H1 (cell line): ENCODE measurements around the gene TRIM9. TPM values are rescaled to one million over a fixed set of nuclear protein-coding genes. Genes with fewer than 3 reads are reported as not detected.

Experiments used
- CTCF ChIA-PET: fragments of 300-600 bp; sonication (Branson Sonifier 250); formaldehyde crosslinking; loops from one replicate; lab custom pipeline; 2021; ENCODE audit not compliant: partially characterized antibody; lab: Charles Lee
- POLR2A ChIA-PET: fragments of 300-600 bp; sonication (Branson Sonifier 250); formaldehyde crosslinking; loops from one replicate; lab custom pipeline; 2021; ENCODE audit warnings: inconsistent platforms; ENCODE audit not compliant: partially characterized antibody; lab: Charles Lee
- DNase-seq, 2 experiments: peaks; one replicate each; pipeline versions ENCODE4 v3.0.0 to v3.0.0-alpha.2; 2010 to 2022; ENCODE audit warnings: low spot score in 2 of 2, low read depth in 1 of 2, mixed read lengths in 1 of 2
- FAIRE-seq: peaks from 2 replicates; lab custom pipeline; 2011; peaks lifted over from hg19 to GRCh38; lab: Jason Lieb, UNC
- H2AFZ ChIP-seq: 2 replicates; pipeline ENCODE4 v1.8.1; 2012; ENCODE audit warnings: low read length, inconsistent platforms
- H2AK5ac ChIP-seq: 2 replicates; pipeline ENCODE4 v1.6.1; 2013; ENCODE audit warnings: low read depth, low read length
- H2BK120ac ChIP-seq: replicated peaks from 2 replicates; pipeline ENCODE3; 2013; ENCODE audit warnings: low read depth, low read length, inconsistent platforms
- H2BK12ac ChIP-seq: 2 replicates; pipeline ENCODE4 v1.6.1; 2013; ENCODE audit warnings: low read depth, low read length
- H2BK15ac ChIP-seq: 2 replicates; pipeline ENCODE4 v1.6.1; 2013; ENCODE audit warnings: low read length
- H2BK20ac ChIP-seq: 2 replicates; pipeline ENCODE4 v1.6.1; 2013; ENCODE audit warnings: low read length
- H2BK5ac ChIP-seq: 2 replicates; pipeline ENCODE4 v1.6.1; 2013; ENCODE audit warnings: low read depth, low read length
- H3K14ac ChIP-seq: 2 replicates; pipeline ENCODE4 v1.6.1; 2013; ENCODE audit warnings: inconsistent platforms; ENCODE audit not compliant: insufficient read length
- H3K18ac ChIP-seq: 2 replicates; pipeline ENCODE4 v1.6.1; 2013; ENCODE audit warnings: low read length; ENCODE audit errors: extremely low read depth
- H3K23ac ChIP-seq: 2 replicates; pipeline ENCODE4 v1.6.1; 2013; ENCODE audit warnings: inconsistent platforms; ENCODE audit not compliant: insufficient read length
- H3K23me2 ChIP-seq: 2 replicates; pipeline ENCODE4 v1.6.1; 2013; ENCODE audit warnings: low read depth, low read length
- H3K27ac ChIP-seq: 2 replicates; pipeline ENCODE4 v1.6.1; 2011; ENCODE audit warnings: low read depth, low read length, inconsistent platforms
- H3K27me3 ChIP-seq, 4 experiments: replicated peaks in 1 of 4; 1 replicate in 1 of 4; 2 replicates in 3 of 4; pipeline versions ENCODE4 v1.6.1 to v1.8.1; 2011 to 2013; ENCODE audit warnings: low read length in 3 of 4, mild to moderate bottlenecking in 3 of 4, inconsistent platforms in 2 of 4, mixed read lengths in 2 of 4, moderate library complexity in 1 of 4; ENCODE audit not compliant: control insufficient read depth in 3 of 4, insufficient read depth in 3 of 4; ENCODE audit errors: extremely low read depth in 1 of 4
- H3K36me3 ChIP-seq, 4 experiments: 2 replicates each; pipeline versions ENCODE4 v1.6.1 to v1.8.1; 2011 to 2013; ENCODE audit warnings: mild to moderate bottlenecking in 4 of 4, low read length in 3 of 4, moderate library complexity in 2 of 4, control low read depth in 1 of 4, inconsistent platforms in 1 of 4; ENCODE audit not compliant: insufficient read depth in 4 of 4, control insufficient read depth in 2 of 4
- H3K4ac ChIP-seq: replicated peaks from 2 replicates; pipeline ENCODE3; 2013; ENCODE audit warnings: low read length, low read depth, mixed read lengths, inconsistent platforms; ENCODE audit not compliant: insufficient read length
- H3K4me1 ChIP-seq, 4 experiments: replicated peaks in 1 of 4; 1 replicate in 1 of 4; 2 replicates in 3 of 4; pipeline versions ENCODE4 v1.6.1 to v1.8.1; 2011 to 2013; ENCODE audit warnings: low read length in 3 of 4, inconsistent platforms in 2 of 4, mixed read lengths in 1 of 4; ENCODE audit not compliant: insufficient read depth in 4 of 4, control insufficient read depth in 3 of 4
- H3K4me2 ChIP-seq, 2 experiments: 2 replicates each; pipeline versions ENCODE4 v1.6.1 to v1.8.1; 2011 to 2013; ENCODE audit warnings: low read depth in 2 of 2, low read length in 2 of 2, control low read depth in 1 of 2, inconsistent platforms in 1 of 2, mild to moderate bottlenecking in 1 of 2; ENCODE audit not compliant: insufficient read depth in 1 of 2
- H3K4me3 ChIP-seq, 4 experiments: fragments of 200-600, 300-600 bp in 1 of 4; sonication (generic), shearing (Covaris generic), sonication (Bioruptor Twin) in 1 of 4; 2 replicates each; pipeline versions ENCODE4 v1.5.1 to v1.8.1; 2011 to 2016; ENCODE audit warnings: low read length in 4 of 4, low read depth in 3 of 4, control low read depth in 2 of 4, inconsistent platforms in 2 of 4, mild to moderate bottlenecking in 2 of 4, mixed read lengths in 1 of 4, moderate library complexity in 1 of 4; ENCODE audit not compliant: insufficient read depth in 2 of 4; ENCODE audit errors: extremely low read depth in 1 of 4
- H3K56ac ChIP-seq: replicated peaks from 2 replicates; pipeline ENCODE3; 2013; ENCODE audit warnings: low read depth, mild to moderate bottlenecking, mixed read lengths, low read length, inconsistent platforms; ENCODE audit not compliant: insufficient read length
- H3K79me1 ChIP-seq: 2 replicates; pipeline ENCODE4 v1.6.1; 2013; ENCODE audit warnings: low read depth, low read length, control low read depth
- H3K79me2 ChIP-seq, 2 experiments: 2 replicates each; pipeline versions ENCODE4 v1.6.1 to v1.8.1; 2012 to 2013; ENCODE audit warnings: low read length in 2 of 2, mild to moderate bottlenecking in 2 of 2, inconsistent platforms in 1 of 2; ENCODE audit not compliant: insufficient read depth in 2 of 2, control insufficient read depth in 1 of 2
- H3K9ac ChIP-seq, 4 experiments: replicated peaks in 1 of 4; 1 replicate in 1 of 4; 2 replicates in 3 of 4; pipeline versions ENCODE4 v1.6.1 to v1.8.1; 2011 to 2013; ENCODE audit warnings: low read depth in 3 of 4, low read length in 3 of 4, control low read depth in 2 of 4, mild to moderate bottlenecking in 2 of 4, moderate library complexity in 2 of 4, inconsistent platforms in 1 of 4; ENCODE audit errors: extremely low read depth in 1 of 4
- H3K9me3 ChIP-seq, 2 experiments: 2 replicates each; pipeline versions ENCODE4 v1.6.1 to v1.8.1; 2012 to 2013; ENCODE audit warnings: mild to moderate bottlenecking in 2 of 2, moderate library complexity in 2 of 2, control low read depth in 1 of 2, inconsistent platforms in 1 of 2, low read depth in 1 of 2, low read length in 1 of 2, mixed read lengths in 1 of 2; ENCODE audit not compliant: insufficient read depth in 2 of 2
- H4K20me1 ChIP-seq, 2 experiments: replicated peaks in 1 of 2; 2 replicates each; pipeline versions ENCODE3 to v1.8.1; 2011 to 2013; ENCODE audit warnings: inconsistent platforms in 2 of 2, low read length in 2 of 2, mild to moderate bottlenecking in 1 of 2; ENCODE audit not compliant: insufficient read depth in 2 of 2, control insufficient read depth in 1 of 2
- H4K5ac ChIP-seq: 2 replicates; pipeline ENCODE4 v1.6.1; 2013; ENCODE audit warnings: low read length, low read depth, mixed read lengths, inconsistent platforms; ENCODE audit not compliant: insufficient read length
- H4K8ac ChIP-seq: 2 replicates; pipeline ENCODE4 v1.8.0; 2013; ENCODE audit warnings: mild to moderate bottlenecking, moderate library complexity, low read length, inconsistent platforms; ENCODE audit not compliant: insufficient read depth; ENCODE audit errors: extremely low read depth
- H4K91ac ChIP-seq: replicated peaks from 2 replicates; pipeline ENCODE3; 2013; ENCODE audit warnings: low read length, mixed read lengths, inconsistent platforms; ENCODE audit not compliant: insufficient read length
- ATF2 ChIP-seq: IDR thresholded peaks from 2 replicates; pipeline ENCODE4 v1.6.1; 2012; ENCODE audit warnings: low read length, inconsistent platforms
- CEBPB ChIP-seq: IDR thresholded peaks from 2 replicates; pipeline ENCODE4 v1.6.1; 2012; ENCODE audit warnings: low read depth, low read length
- KDM5A ChIP-seq: fragments of 200-600 bp; IDR thresholded peaks from 2 replicates; pipeline ENCODE4 v1.7.1; 2012; ENCODE audit warnings: mild to moderate bottlenecking, low read length, inconsistent platforms, mixed read lengths
- SAP30 ChIP-seq: fragments of 300-600 bp; sonication (generic); IDR thresholded peaks from 2 replicates; pipeline ENCODE4 v1.7.1; 2012; ENCODE audit warnings: low read length, moderate library complexity, mild to moderate bottlenecking, inconsistent platforms; ENCODE audit not compliant: insufficient read depth, insufficient replicate concordance
- TAF1 ChIP-seq: IDR thresholded peaks from 2 replicates; pipeline ENCODE4 v1.6.1; 2011; ENCODE audit warnings: mild to moderate bottlenecking, low read depth, low read length
- TAF7 ChIP-seq: optimal IDR thresholded peaks from 2 replicates; pipeline ENCODE3; 2011; ENCODE audit warnings: low read depth, mild to moderate bottlenecking, inconsistent platforms, low read length, moderate library complexity, borderline replicate concordance
- WGBS, 2 experiments: shearing (Covaris generic) in 1 of 2; methylation state at CpG; one replicate each; pipeline versions ENCODE4 v1.1.6 to v1.1.7; 2013 to 2015; ENCODE audit warnings: low lambda C conversion rate in 2 of 2, mixed read lengths in 2 of 2, inconsistent platforms in 1 of 2, low coverage in 1 of 2, missing lambda C conversion rate in 1 of 2; ENCODE audit not compliant: insufficient replicate concordance in 2 of 2, insufficient coverage in 1 of 2, insufficient read length in 1 of 2; ENCODE audit errors: extremely low coverage in 1 of 2, missing lambda C conversion rate in 1 of 2; 5-methylcytosine and 5-hydroxymethylcytosine counted together
- polyA plus RNA-seq, 7 experiments: library from polyadenylated mRNA; depleted of rRNA in 3 of 7; stranded (reverse) in 5 of 7; unstranded in 2 of 7; fragments of >200 nt in 5 of 7; fragments of 200-250 nt in 2 of 7; gene quantifications; 1 replicate in 5 of 7; 2 replicates in 1 of 7; 4 replicates in 1 of 7; pipeline versions ENCODE4 v1.2.1 to v1.2.3, GENCODE V29; 2011 to 2013; ENCODE audit warnings: missing spikeins in 2 of 7, mixed read lengths in 2 of 7
- total RNA-seq: library from RNA; stranded (reverse); fragmentation: NEBNext Ultra II Directional; extraction: Animal tissue kit (Norgen Biotek cat#: 25700); gene quantifications from 2 replicates; pipeline ENCODE4 v1.2.1, GENCODE V29; 2021
- TF ChIP-seq, protein P1 (sequence below): IDR thresholded peaks from 2 replicates; pipeline ENCODE4 v1.6.1; 2011; ENCODE audit warnings: low read depth, mild to moderate bottlenecking, low read length; ENCODE audit not compliant: insufficient read depth

TRIM9 gene
- total and polyA plus RNA-seq, 2 of the 8 experiments (the other 6 are each of a cell fraction or from before 2014, with no cell fraction given) = 2.7 to 5.4 TPM

DNA sequence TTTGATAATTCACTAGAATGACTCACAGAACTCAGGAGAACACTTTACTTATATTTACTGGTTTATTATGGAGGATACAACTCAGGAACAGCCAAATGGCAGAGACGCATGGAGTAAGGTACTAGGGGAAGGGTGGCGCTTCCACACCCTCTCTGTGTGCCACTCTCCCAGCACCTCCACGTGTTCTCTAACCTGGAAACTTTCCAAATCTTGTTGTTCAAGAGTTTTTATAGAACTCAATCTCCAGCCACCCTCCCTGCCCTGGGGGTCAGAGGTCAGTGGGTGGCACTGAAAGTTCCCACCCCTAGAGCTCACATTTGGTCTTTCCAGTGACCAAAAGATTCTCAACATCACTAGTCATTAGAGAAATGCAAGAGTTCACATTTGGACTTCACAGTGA is 13.2 kb downstream of the TRIM9 start:
- no peak overlapping the region for H3K27ac ChIP-seq
- no peak overlapping the region for H3K4me3 ChIP-seq
- no peak overlapping the region for H2BK15ac ChIP-seq
- WGBS, 2 experiments = 90% methylated on average over 3 of the region's 3 CpGs; no CpG with 5 or more reads in 1 of the 2 experiments
- CTCF ChIA-PET = interaction anchor here (1.1 kb wide), 1 partner anchor 9 kb away, joined by 3 read pairs; no protein-coding TSS in a partner anchor
- H3K56ac ChIP-seq = no peak overlapping the region
- no peak overlapping the region for H2AFZ ChIP-seq
- H3K79me2 ChIP-seq = no peaks in the 10 kb centered on the region
- H3K4me1 ChIP-seq = no peaks in the 10 kb centered on the region
- no peak overlapping the region for H2BK120ac ChIP-seq
- DNase-seq = no peak
- no peak overlapping the region for H3K23ac ChIP-seq
- no peaks in the 10 kb centered on the region for H3K79me1 ChIP-seq
- no peak overlapping the region for H3K18ac ChIP-seq
- H3K23me2 ChIP-seq = no peaks in the 10 kb centered on the region
- no peak overlapping the region for H3K4me2 ChIP-seq
- H3K9me3 ChIP-seq = no peaks in the 10 kb centered on the region
- no peak overlapping the region for H4K91ac ChIP-seq
- H2AK5ac ChIP-seq = no peak overlapping the region
- H2BK5ac ChIP-seq = no peak overlapping the region
- no peaks in the 10 kb centered on the region for H4K20me1 ChIP-seq
- H2BK12ac ChIP-seq = no peak overlapping the region
- no peak overlapping the region for H3K14ac ChIP-seq
- FAIRE-seq = no peak
- no peak overlapping the region for H3K9ac ChIP-seq
- POLR2A ChIA-PET = no interaction called here
- H4K8ac ChIP-seq = no peak overlapping the region
- no peak overlapping the region for H4K5ac ChIP-seq
- no peak overlapping the region for H3K4ac ChIP-seq
- no peaks in the 10 kb centered on the region for H3K36me3 ChIP-seq
- no peaks in the 10 kb centered on the region for H3K27me3 ChIP-seq
- no peak overlapping the region for H2BK20ac ChIP-seq
- no peak for TF ChIP-seq KDM5A
- TF ChIP-seq SAP30 = no peak
- TF ChIP-seq, protein P1, sequence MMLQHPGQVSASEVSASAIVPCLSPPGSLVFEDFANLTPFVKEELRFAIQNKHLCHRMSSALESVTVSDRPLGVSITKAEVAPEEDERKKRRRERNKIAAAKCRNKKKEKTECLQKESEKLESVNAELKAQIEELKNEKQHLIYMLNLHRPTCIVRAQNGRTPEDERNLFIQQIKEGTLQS = no peak
- TF ChIP-seq ATF2 = no peak
- TF ChIP-seq TAF7 = no peak
- no peak for TF ChIP-seq CEBPB
- no peak for TF ChIP-seq TAF1
